ENCODE results near the gene NEMP1.

DNA sequence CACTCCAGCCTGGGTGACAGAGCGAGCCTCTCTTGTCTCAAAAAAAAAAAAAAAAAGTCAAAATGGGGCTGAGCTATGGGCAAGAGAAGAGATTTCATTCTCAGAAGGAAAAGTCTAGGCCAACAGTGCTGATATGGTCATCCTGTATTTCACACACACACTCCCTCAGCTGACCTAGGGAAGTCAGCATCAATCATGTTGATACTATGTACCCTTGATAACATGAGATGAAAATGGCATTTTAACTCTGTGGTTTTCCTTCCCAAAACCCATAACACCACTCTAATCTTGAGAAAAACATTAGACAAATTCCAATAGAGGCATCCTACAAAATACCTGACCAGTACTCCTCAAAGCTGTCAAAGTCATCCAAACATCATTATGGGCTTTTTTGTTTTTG, 2.3 kb upstream of the NEMP1 start:
- no peak for TF ChIP-seq EP300 (IDR thresholded peaks at IDR 0.05)
- TF ChIP-seq, protein P1, sequence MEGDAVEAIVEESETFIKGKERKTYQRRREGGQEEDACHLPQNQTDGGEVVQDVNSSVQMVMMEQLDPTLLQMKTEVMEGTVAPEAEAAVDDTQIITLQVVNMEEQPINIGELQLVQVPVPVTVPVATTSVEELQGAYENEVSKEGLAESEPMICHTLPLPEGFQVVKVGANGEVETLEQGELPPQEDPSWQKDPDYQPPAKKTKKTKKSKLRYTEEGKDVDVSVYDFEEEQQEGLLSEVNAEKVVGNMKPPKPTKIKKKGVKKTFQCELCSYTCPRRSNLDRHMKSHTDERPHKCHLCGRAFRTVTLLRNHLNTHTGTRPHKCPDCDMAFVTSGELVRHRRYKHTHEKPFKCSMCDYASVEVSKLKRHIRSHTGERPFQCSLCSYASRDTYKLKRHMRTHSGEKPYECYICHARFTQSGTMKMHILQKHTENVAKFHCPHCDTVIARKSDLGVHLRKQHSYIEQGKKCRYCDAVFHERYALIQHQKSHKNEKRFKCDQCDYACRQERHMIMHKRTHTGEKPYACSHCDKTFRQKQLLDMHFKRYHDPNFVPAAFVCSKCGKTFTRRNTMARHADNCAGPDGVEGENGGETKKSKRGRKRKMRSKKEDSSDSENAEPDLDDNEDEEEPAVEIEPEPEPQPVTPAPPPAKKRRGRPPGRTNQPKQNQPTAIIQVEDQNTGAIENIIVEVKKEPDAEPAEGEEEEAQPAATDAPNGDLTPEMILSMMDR (IDR thresholded peaks at IDR 0.05), result no peak

Data from esophagus muscularis mucosa (tissue), 3 donors.